GM12878 (cell line): Measurements from ENCODE around the gene TNP2. TPM values are rescaled to one million over a fixed set of nuclear protein-coding genes. Genes with fewer than 3 reads are reported as not detected.

Experiments used
- ATAC-seq: fragments of 200-7000 bp; cut with Tn5 transposase; 3 replicates; pipeline ENCODE4 v1.9.1; 2020; ENCODE audit warnings: mild to moderate bottlenecking, moderate library complexity
- BruUV-seq: library from RNA; stranded (reverse); fragments of 400-500 nt; replicated peaks from 2 replicates; lab custom pipeline; 2021; lab: Mats Ljungman, UMichigan
- CTCF ChIA-PET: fragments of 300-600 bp; sonication (Branson Sonifier 250); formaldehyde crosslinking; extraction: SDS; loops from one replicate; lab custom pipeline; 2021; ENCODE audit warnings: inconsistent platforms; lab: Yijun Ruan, JAX
- POLR2A ChIA-PET: fragments of 350-600 bp; formaldehyde crosslinking; extraction: SDS; loops from one replicate; lab custom pipeline; 2021; ENCODE audit warnings: inconsistent platforms; lab: Charles Lee
- RAD21 ChIA-PET: fragments of 300-600 bp; sonication (Branson Sonifier 250); formaldehyde crosslinking; loops from one replicate; lab custom pipeline; 2023; ENCODE audit warnings: antibody characterized with exemption; ENCODE audit not compliant: unreplicated experiment; lab: Charles Lee
- SMC1A ChIA-PET: fragments of 300-600 bp; sonication (Branson Sonifier 250); formaldehyde crosslinking; loops from one replicate; lab custom pipeline; 2023; ENCODE audit not compliant: unreplicated experiment, uncharacterized antibody; lab: Charles Lee
- DNase-seq: peaks from one replicate; pipeline ENCODE4 v3.0.0-alpha.2; 2011; ENCODE audit warnings: low read depth, low spot score
- FAIRE-seq: peaks from 3 replicates; lab custom pipeline; 2011; peaks lifted over from hg19 to GRCh38; lab: Jason Lieb, UNC
- H2AFZ ChIP-seq: 2 replicates; pipeline ENCODE4 v1.6.0; 2011; ENCODE audit warnings: low read depth, low read length, control low read depth; ENCODE audit not compliant: control insufficient read depth
- H3K27ac ChIP-seq: 2 replicates; pipeline ENCODE4 v1.5.1; 2011; ENCODE audit warnings: control low read depth; ENCODE audit not compliant: control insufficient read depth, insufficient read depth
- H3K27me3 ChIP-seq, 2 experiments: replicated peaks in 1 of 2; 2 replicates each; pipeline versions ENCODE4 v1.6.0 to v1.6.1; 2011; ENCODE audit warnings: low read length in 1 of 2; ENCODE audit not compliant: control insufficient read depth in 2 of 2, insufficient read depth in 2 of 2
- H3K36me3 ChIP-seq, 2 experiments: 2 replicates each; pipeline ENCODE4 v1.5.1; 2011; ENCODE audit warnings: low read length in 1 of 2; ENCODE audit not compliant: control insufficient read depth in 2 of 2, insufficient read depth in 2 of 2
- H3K4me1 ChIP-seq: 2 replicates; pipeline ENCODE4 v1.6.1; 2011; ENCODE audit warnings: mild to moderate bottlenecking, low read length, moderate library complexity, mixed read lengths; ENCODE audit not compliant: control insufficient read depth, insufficient read depth
- H3K4me2 ChIP-seq: 2 replicates; pipeline ENCODE4 v1.6.0; 2011; ENCODE audit warnings: control low read depth; ENCODE audit not compliant: control insufficient read depth, insufficient read depth
- H3K4me3 ChIP-seq: fragments of 200-600 bp; sonication (generic); 2 replicates; pipeline ENCODE4 v1.5.1; 2016
- H3K79me2 ChIP-seq: 2 replicates; pipeline ENCODE4 v1.6.0; 2011; ENCODE audit warnings: low read length; ENCODE audit not compliant: control insufficient read depth, insufficient read depth
- H3K9ac ChIP-seq: 2 replicates; pipeline ENCODE4 v1.8.0; 2011; ENCODE audit warnings: low read length, control low read depth, mixed read lengths; ENCODE audit not compliant: control insufficient read depth, insufficient read depth
- H3K9me3 ChIP-seq: replicated peaks from 3 replicates; pipeline ENCODE4 v1.5.1; 2011; ENCODE audit warnings: mild to moderate bottlenecking, low read length; ENCODE audit not compliant: control insufficient read depth, insufficient read depth
- H4K20me1 ChIP-seq: 2 replicates; pipeline ENCODE4 v1.6.0; 2011; ENCODE audit not compliant: control insufficient read depth, insufficient read depth
- CBFB ChIP-seq: IDR thresholded peaks from 2 replicates; pipeline ENCODE4 v1.6.1; 2016; ENCODE audit warnings: antibody characterized with exemption, low read depth
- CBX5 ChIP-seq: sonication (generic); IDR thresholded peaks from 2 replicates; pipeline ENCODE4 v1.6.1; 2016; ENCODE audit warnings: low read depth, moderate library complexity, mild to moderate bottlenecking, inconsistent platforms
- EED ChIP-seq: sonication (generic); IDR thresholded peaks from 2 replicates; pipeline ENCODE4 v1.6.1; 2016; ENCODE audit warnings: antibody characterized with exemption, low read depth
- ETV6 ChIP-seq, 2 experiments: fragments of 450-650 bp in 1 of 2; IDR thresholded peaks in 1 of 2; conservative IDR thresholded peaks in 1 of 2; 2 replicates each; pipeline ENCODE4 v1.6.1; 2014; ENCODE audit warnings: antibody characterized with exemption in 1 of 2, borderline replicate concordance in 1 of 2, low read depth in 1 of 2, mild to moderate bottlenecking in 1 of 2, moderate library complexity in 1 of 2
- MTA2 ChIP-seq: fragments of 450-650 bp; IDR thresholded peaks from 2 replicates; pipeline ENCODE4 v1.6.1; 2016; ENCODE audit warnings: low read depth, mild to moderate bottlenecking, moderate library complexity
- NFYA ChIP-seq: IDR thresholded peaks from 2 replicates; pipeline ENCODE4 v1.6.1; 2011; ENCODE audit warnings: low read depth, mild to moderate bottlenecking, low read length, improper control_type of control experiment, borderline replicate concordance
- NR2C1 ChIP-seq: fragments of 450-650 bp; IDR thresholded peaks from 2 replicates; pipeline ENCODE4 v1.6.1; 2017; ENCODE audit warnings: antibody characterized with exemption, mild to moderate bottlenecking, moderate library complexity
- POU2F2 ChIP-seq: IDR thresholded peaks from 3 replicates; pipeline ENCODE4 v1.6.1; 2011; ENCODE audit warnings: low read depth, mild to moderate bottlenecking, low read length, borderline replicate concordance
- SREBF2 ChIP-seq: IDR thresholded peaks from 2 replicates; pipeline ENCODE4 v1.6.1; 2012; ENCODE audit warnings: mild to moderate bottlenecking, low read length
- TARDBP ChIP-seq: IDR thresholded peaks from 2 replicates; pipeline ENCODE4 v1.6.1; 2016; ENCODE audit warnings: borderline replicate concordance
- TCF3 ChIP-seq: IDR thresholded peaks from 2 replicates; pipeline ENCODE4 v1.6.1; 2012; ENCODE audit warnings: low read depth, mild to moderate bottlenecking, low read length, borderline replicate concordance; ENCODE audit not compliant: insufficient read depth
- ZNF207 ChIP-seq: fragments of 450-650 bp; IDR thresholded peaks from 2 replicates; pipeline ENCODE4 v1.6.1; 2014; ENCODE audit warnings: antibody characterized with exemption, mild to moderate bottlenecking, borderline replicate concordance
- WGBS: methylation state at CpG from one replicate; pipeline ENCODE4 v1.1.6; 2016; ENCODE audit warnings: low lambda C conversion rate; ENCODE audit not compliant: insufficient replicate concordance, insufficient coverage; ENCODE audit errors: missing lambda C conversion rate; 5-methylcytosine and 5-hydroxymethylcytosine counted together
- in situ Hi-C: fragments of 300-500 bp; cut with MboI; formaldehyde crosslinking; loops from 9 replicates; pipeline ENCODE4 v1.14.3; 2018; ENCODE audit warnings: mixed read lengths
- intact Hi-C: fragments of 100-400 bp; cut with micrococcal nuclease; formaldehyde crosslinking; loops from one replicate; pipeline ENCODE4 v1.14.2; 2022; ENCODE audit not compliant: unreplicated experiment
- polyA plus RNA-seq, 11 experiments: library from polyadenylated mRNA; depleted of rRNA in 4 of 11; unstranded in 6 of 11; stranded (reverse) in 5 of 11; fragments of >200 nt; fragmentation: Nextera tagmentation in 4 of 11; fragmentation: Illumina TruSeq in 1 of 11; extraction: Ambion mirVana in 4 of 11; extraction: Trizol in 1 of 11; gene quantifications; 1 replicate in 1 of 11; 2 replicates in 10 of 11; pipeline versions ENCODE4 v1.2.1 to v1.2.3, GENCODE V29; 2011 to 2016; ENCODE audit warnings: inconsistent platforms in 2 of 11, missing spikeins in 2 of 11, low read depth in 1 of 11
- total RNA-seq, 4 experiments: library from RNA; depleted of rRNA in 3 of 4; stranded (reverse); fragments of >200 nt in 3 of 4; fragmentation: Illumina TruSeq in 1 of 4; extraction: Trizol in 1 of 4; gene quantifications; 2 replicates each; pipeline versions ENCODE4 v1.2.1 to v1.2.3, GENCODE V29; 2013 to 2021
- TF ChIP-seq, protein P1 (sequence below): fragments of 150-350 bp; IDR thresholded peaks from 2 replicates; pipeline ENCODE4 v1.6.1; 2016; ENCODE audit warnings: low read depth, low read length
- TF ChIP-seq, protein P2 (sequence below): fragments of 450-650 bp; IDR thresholded peaks from 2 replicates; pipeline ENCODE4 v1.6.1; 2016; ENCODE audit warnings: mild to moderate bottlenecking, moderate library complexity, borderline replicate concordance

The TNP2 gene
- total and polyA plus RNA-seq, 10 of the 15 experiments (the other 5 are each of a cell fraction or from before 2014, with no cell fraction given): not detected

GRCh38 chr16:11277607-11278337 lies 8.6 kb upstream of the TNP2 start (continued):
- no peak for TF ChIP-seq POU2F2
- no peak for TF ChIP-seq NFYA
- TF ChIP-seq, protein P1, sequence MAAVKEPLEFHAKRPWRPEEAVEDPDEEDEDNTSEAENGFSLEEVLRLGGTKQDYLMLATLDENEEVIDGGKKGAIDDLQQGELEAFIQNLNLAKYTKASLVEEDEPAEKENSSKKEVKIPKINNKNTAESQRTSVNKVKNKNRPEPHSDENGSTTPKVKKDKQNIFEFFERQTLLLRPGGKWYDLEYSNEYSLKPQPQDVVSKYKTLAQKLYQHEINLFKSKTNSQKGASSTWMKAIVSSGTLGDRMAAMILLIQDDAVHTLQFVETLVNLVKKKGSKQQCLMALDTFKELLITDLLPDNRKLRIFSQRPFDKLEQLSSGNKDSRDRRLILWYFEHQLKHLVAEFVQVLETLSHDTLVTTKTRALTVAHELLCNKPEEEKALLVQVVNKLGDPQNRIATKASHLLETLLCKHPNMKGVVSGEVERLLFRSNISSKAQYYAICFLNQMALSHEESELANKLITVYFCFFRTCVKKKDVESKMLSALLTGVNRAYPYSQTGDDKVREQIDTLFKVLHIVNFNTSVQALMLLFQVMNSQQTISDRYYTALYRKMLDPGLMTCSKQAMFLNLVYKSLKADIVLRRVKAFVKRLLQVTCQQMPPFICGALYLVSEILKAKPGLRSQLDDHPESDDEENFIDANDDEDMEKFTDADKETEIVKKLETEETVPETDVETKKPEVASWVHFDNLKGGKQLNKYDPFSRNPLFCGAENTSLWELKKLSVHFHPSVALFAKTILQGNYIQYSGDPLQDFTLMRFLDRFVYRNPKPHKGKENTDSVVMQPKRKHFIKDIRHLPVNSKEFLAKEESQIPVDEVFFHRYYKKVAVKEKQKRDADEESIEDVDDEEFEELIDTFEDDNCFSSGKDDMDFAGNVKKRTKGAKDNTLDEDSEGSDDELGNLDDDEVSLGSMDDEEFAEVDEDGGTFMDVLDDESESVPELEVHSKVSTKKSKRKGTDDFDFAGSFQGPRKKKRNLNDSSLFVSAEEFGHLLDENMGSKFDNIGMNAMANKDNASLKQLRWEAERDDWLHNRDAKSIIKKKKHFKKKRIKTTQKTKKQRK: no peak

DNA sequence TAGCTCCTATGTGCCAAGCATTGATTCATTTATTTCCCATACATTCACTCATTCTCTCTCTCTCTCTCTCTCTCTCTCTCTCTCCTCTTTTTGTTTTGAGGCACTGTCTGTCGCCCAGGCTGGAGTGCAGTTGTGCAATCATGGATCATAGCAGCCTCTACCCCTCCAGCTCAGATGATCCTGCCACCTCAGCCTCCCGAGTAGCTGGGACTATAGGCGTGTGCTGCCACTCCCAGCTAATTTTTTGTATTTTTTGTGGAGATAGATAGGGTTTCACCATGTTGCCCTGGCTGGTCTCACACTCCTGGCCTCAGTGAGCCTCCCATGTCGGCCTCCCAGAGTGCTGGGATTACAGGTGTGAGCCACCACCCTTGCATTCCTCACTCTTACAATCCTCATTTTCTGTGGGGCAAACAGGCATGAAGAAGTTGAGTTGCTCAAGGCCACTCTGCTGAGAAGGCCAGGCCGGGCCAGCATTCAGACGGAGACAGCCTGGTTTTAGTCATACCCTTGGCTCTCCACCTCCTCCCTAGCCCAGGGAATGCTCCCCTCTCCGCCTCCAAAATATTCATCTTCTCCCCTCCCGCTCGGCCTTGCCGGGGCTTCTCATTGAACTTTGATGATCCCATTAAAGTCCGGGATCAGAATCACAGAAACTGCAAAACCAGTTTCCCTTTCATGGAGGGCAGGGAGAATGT lies 7.9 kb upstream of the TNP2 start:
- BruUV-seq: no TSS peak
- 58% methylated on average over 11 of the region's 11 CpGs for WGBS
- ATAC-seq: no peak
- TF ChIP-seq ZNF207: no peak
- no peak for TF ChIP-seq MTA2
- TF ChIP-seq TARDBP: no peak
- TF ChIP-seq CBFB: no peak
- no peak for TF ChIP-seq ETV6 (conservative IDR thresholded peaks at IDR 0.05 in 1 of 2, IDR thresholded peaks at IDR 0.05 in 1 of 2; ENCODE audit: borderline replicate concordance in 1 of 2, low read depth in 1 of 2)
- no peak for TF ChIP-seq SREBF2
- no peak for TF ChIP-seq EED
- TF ChIP-seq CBX5: no peak
- TF ChIP-seq NR2C1: no peak
- no peak for TF ChIP-seq TCF3
- TF ChIP-seq, protein P2, sequence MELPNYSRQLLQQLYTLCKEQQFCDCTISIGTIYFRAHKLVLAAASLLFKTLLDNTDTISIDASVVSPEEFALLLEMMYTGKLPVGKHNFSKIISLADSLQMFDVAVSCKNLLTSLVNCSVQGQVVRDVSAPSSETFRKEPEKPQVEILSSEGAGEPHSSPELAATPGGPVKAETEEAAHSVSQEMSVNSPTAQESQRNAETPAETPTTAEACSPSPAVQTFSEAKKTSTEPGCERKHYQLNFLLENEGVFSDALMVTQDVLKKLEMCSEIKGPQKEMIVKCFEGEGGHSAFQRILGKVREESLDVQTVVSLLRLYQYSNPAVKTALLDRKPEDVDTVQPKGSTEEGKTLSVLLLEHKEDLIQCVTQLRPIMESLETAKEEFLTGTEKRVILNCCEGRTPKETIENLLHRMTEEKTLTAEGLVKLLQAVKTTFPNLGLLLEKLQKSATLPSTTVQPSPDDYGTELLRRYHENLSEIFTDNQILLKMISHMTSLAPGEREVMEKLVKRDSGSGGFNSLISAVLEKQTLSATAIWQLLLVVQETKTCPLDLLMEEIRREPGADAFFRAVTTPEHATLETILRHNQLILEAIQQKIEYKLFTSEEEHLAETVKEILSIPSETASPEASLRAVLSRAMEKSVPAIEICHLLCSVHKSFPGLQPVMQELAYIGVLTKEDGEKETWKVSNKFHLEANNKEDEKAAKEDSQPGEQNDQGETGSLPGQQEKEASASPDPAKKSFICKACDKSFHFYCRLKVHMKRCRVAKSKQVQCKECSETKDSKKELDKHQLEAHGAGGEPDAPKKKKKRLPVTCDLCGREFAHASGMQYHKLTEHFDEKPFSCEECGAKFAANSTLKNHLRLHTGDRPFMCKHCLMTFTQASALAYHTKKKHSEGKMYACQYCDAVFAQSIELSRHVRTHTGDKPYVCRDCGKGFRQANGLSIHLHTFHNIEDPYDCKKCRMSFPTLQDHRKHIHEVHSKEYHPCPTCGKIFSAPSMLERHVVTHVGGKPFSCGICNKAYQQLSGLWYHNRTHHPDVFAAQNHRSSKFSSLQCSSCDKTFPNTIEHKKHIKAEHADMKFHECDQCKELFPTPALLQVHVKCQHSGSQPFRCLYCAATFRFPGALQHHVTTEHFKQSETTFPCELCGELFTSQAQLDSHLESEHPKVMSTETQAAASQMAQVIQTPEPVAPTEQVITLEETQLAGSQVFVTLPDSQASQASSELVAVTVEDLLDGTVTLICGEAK: no peak

More for the DNA sequence above, 7.9 kb upstream of the TNP2 start:
- in situ Hi-C loops (no loop called here), intact Hi-C loops (no loop called here)
- no peak overlapping the region for H3K4me2 ChIP-seq
- ChIA-PET SMC1A (interaction anchor here (0.8 to 1.1 kb wide), 2 partner anchors 20 to 22 kb away, joined by 3 to 4 read pairs; no protein-coding TSS in a partner anchor), RAD21 (interaction anchor here (1.6 kb wide), 1 partner anchor 20 kb away, joined by 4 read pairs; no protein-coding TSS in a partner anchor), CTCF (interaction anchor here (1.0 kb wide), 1 partner anchor 306 kb away, joined by 5 read pairs; no protein-coding TSS in a partner anchor), POLR2A (no interaction called here)
- H3K79me2 ChIP-seq: no peaks in the 10 kb centered on the region
- no peak for FAIRE-seq
- no peak overlapping the region for H2AFZ ChIP-seq
- no peak overlapping the region for H3K4me3 ChIP-seq
- H3K9me3 ChIP-seq: no peaks in the 10 kb centered on the region
- no peaks in the 10 kb centered on the region for H3K4me1 ChIP-seq
- no peaks in the 10 kb centered on the region for H4K20me1 ChIP-seq
- no peaks in the 10 kb centered on the region for H3K36me3 ChIP-seq
- no peaks in the 10 kb centered on the region for H3K27me3 ChIP-seq
- no peak overlapping the region for H3K27ac ChIP-seq
- DNase-seq: no peak
- H3K9ac ChIP-seq: no peak overlapping the region
